Left ventricle myocardium inferior (tissue), 1 donor: Measurements from ENCODE around the gene B3GNT5. TPM values are rescaled to one million over a fixed set of nuclear protein-coding genes. Genes with fewer than 3 reads are reported as not detected.
A peak's percentile ranks its signal among the peaks of the same experiment; 100 is the strongest.

Experiments
- DNase-seq: peaks from one replicate; pipeline ENCODE4 v3.0.0-alpha.2; 2020
- H3K27ac ChIP-seq: fragments of 200-600 bp; replicated peaks from 2 replicates; pipeline ENCODE4 v1.8.0; 2021
- H3K27me3 ChIP-seq: fragments of 200-600 bp; 2 replicates; pipeline ENCODE4 v1.8.0; 2021; ENCODE audit warnings: low read depth
- H3K36me3 ChIP-seq: fragments of 200-600 bp; 2 replicates; pipeline ENCODE4 v1.8.0; 2021
- H3K4me1 ChIP-seq: fragments of 200-600 bp; 2 replicates; pipeline ENCODE4 v1.8.0; 2021
- H3K4me3 ChIP-seq: fragments of 200-600 bp; 2 replicates; pipeline ENCODE4 v1.8.0; 2021; ENCODE audit warnings: mild to moderate bottlenecking, moderate library complexity
- H3K9me3 ChIP-seq: fragments of 200-600 bp; replicated peaks from 2 replicates; pipeline ENCODE4 v1.8.0; 2021
- CTCF ChIP-seq: fragments of 200-600 bp; IDR thresholded peaks from 2 replicates; pipeline ENCODE4 v1.8.0; 2021; ENCODE audit warnings: antibody characterized with exemption, mild to moderate bottlenecking, borderline replicate concordance
- intact Hi-C: fragments of 100-400 bp; cut with micrococcal nuclease; formaldehyde crosslinking; loops from one replicate; pipeline ENCODE4 v1.11.0; 2022
- total RNA-seq: library from RNA; stranded (reverse); fragmentation: NEBNext Ultra II Directional; extraction: Animal tissue kit (Norgen Biotek cat#: 25700); gene quantifications from one replicate; pipeline ENCODE4 v1.2.1, GENCODE V29; 2021
- donor health status: DM: no; HTN: yes; CAD: no; lungs with severe emphysema.

Gene B3GNT5
- total RNA-seq, 1 donor from 2014 or later = 2.1 TPM

GRCh38 chr3:183247011-183247589, 6.0 kb upstream of the B3GNT5 start:
- peaks cover 11% of the 10 kb centered on the region for H3K4me1 ChIP-seq
- no peaks in the 10 kb centered on the region for H3K27me3 ChIP-seq
- no peaks in the 10 kb centered on the region for H3K36me3 ChIP-seq
- no peak overlapping the region for H3K4me3 ChIP-seq
- H3K27ac ChIP-seq = no peak overlapping the region
- intact Hi-C loops = no loop called here
- DNase-seq = no peak
- no peak for TF ChIP-seq CTCF
- peaks cover 11% of the 10 kb centered on the region for H3K9me3 ChIP-seq

- H3K27ac ChIP-seq = no peak overlapping the region
- H3K9me3 ChIP-seq = no peaks in the 10 kb centered on the region
- no peak for TF ChIP-seq CTCF
- H3K4me3 ChIP-seq = no peak overlapping the region
- DNase-seq = no peak
- intact Hi-C loops = no loop called here
- no peaks in the 10 kb centered on the region for H3K36me3 ChIP-seq
- no peaks in the 10 kb centered on the region for H3K27me3 ChIP-seq
- H3K4me1 ChIP-seq = peaks cover 25% of the 10 kb centered on the region
Measured at GRCh38 chr3:183249006-183249718, 3.9 kb upstream of the B3GNT5 start.

GRCh38 chr3:183252118-183252782, 803 bp upstream of the B3GNT5 start:
- TF ChIP-seq CTCF = no peak
- Histone ChIP-seq H3K36me3 (no peaks in the 10 kb centered on the region), H3K4me1 (peaks cover 23% of the 10 kb centered on the region), H3K27ac (no peak overlapping the region), H3K27me3 (no peaks in the 10 kb centered on the region), H3K4me3 (peak overlapping the region; percentile 84), H3K9me3 (no peaks in the 10 kb centered on the region)
- intact Hi-C loops = no loop called here
- DNase-seq = no peak

- intact Hi-C loops = no loop called here
- peak; percentile 82 for DNase-seq
Measured at GRCh38 chr3:183253528-183254486, 754 bp downstream of the B3GNT5 start.

More at GRCh38 chr3:183253528-183254486, 754 bp downstream of the B3GNT5 start:
- Histone ChIP-seq H3K4me3 (peak overlapping the region; percentile 84), H3K4me1 (peaks cover 23% of the 10 kb centered on the region), H3K27ac (peak overlapping the region; percentile 85), H3K36me3 (no peaks in the 10 kb centered on the region), H3K9me3 (no peaks in the 10 kb centered on the region), H3K27me3 (no peaks in the 10 kb centered on the region)
- TF ChIP-seq CTCF = peak; percentile 33
